Medulla oblongata (tissue), 1 donor: ENCODE results near the gene PIK3R4.

Experiments used
- DNase-seq: peaks from one replicate; pipeline ENCODE4 v3.0.0-alpha.2; 2015; ENCODE audit errors: extremely low spot score

The PIK3R4 gene

DNA sequence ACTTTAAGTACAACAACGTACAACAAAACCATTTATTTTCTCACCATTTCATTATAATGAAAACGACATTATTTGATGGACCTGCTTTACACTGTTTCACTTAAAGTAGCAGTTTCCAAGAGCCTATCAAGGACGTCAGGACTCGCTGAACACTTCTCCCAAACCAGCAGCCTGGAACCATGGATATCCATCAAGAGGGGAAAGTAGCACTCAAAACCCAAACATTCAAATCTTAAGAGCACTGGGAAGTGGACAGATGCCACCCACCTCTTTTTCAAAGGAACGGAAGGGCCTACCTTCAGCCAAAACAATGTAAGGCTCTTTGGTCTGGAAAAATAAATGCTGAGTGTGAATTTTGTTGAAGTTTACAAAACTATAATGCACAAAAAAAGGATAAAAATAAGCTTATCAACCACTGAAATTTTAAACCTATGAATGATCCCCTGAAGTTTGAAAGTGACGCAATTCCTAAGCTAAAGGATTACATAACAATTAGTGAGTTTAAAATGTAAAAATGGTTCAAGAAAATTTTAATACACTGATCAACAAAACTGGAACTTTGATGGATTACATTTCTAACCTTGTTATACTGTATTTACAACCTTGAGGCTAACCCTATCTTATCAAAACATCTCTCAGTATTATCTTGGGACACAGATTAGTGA, 4.6 kb downstream of the PIK3R4 start:
- no peak for DNase-seq

DNA sequence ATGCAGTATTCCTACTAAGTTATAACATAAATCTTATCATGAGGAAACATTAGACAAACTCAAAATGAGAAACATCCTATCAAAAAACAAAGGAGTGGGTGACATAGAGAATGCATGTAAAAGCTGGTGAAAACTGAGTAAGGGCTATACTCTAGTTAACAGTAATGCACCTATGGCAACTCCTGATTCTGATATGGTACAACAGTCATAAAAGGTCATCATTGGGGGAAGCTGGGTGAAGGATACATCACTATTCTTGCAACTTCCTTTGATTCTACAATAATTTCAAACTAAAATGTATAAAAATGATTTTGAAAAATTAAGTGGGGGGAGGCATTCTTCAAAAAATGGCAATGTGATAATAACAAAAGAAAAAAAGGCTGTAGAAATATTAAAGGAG, 6.8 kb downstream of the PIK3R4 start:
- DNase-seq = no peak

- DNase-seq = no peak
Observed at GRCh38 chr3:130738241-130738640, 8.4 kb downstream of the PIK3R4 start.

DNA sequence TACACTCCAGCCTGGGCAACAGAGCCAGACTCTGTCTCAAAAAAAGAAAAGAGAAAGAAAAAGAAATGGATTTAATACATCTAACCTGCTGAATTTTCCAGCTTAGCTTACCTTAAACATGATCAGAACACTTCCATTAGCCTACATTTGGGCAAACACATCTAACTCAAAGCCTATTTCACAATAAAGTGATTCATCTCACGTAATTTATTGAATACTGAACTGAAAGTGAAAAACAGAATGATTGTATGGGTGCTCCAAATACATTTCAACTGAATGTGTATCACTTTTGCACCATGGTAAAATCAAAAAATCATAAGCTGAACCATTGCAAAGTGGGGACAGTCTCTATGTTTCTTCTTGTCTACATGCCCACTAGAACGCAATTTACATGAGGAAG, 9.0 kb downstream of the PIK3R4 start:
- DNase-seq = no peak

DNA sequence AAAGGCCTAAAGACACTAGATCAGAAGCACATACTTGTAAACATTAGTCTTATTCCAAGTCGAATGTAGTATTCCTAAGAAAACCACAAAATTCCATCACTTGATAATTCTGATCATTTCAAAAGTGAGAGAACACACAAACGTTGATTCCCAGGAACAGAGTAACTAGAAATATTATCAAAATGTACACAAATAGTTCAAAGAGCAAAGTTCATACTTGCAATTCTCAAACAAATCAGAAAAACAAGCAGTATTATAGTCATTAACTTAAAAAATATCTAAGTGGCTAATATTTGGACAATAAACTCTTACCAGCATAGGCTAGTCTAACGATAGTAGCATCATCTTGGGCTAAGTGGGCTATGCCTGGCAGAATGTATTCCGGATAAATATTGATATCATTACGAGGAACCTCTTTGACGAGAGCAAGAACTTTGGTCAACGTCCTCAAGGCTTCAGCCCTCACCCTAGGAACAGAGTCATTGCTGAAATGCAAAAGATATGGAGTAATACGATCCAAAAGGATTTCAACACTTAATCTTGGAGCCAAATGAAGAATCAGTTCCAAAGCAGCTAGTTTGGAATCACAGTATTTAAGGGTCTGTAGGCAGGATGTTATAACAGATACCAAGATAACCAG, 13.3 kb downstream of the PIK3R4 start:
- no peak for DNase-seq

GRCh38 chr3:130732501-130732900, 14.1 kb downstream of the PIK3R4 start:
- DNase-seq = no peak

DNA sequence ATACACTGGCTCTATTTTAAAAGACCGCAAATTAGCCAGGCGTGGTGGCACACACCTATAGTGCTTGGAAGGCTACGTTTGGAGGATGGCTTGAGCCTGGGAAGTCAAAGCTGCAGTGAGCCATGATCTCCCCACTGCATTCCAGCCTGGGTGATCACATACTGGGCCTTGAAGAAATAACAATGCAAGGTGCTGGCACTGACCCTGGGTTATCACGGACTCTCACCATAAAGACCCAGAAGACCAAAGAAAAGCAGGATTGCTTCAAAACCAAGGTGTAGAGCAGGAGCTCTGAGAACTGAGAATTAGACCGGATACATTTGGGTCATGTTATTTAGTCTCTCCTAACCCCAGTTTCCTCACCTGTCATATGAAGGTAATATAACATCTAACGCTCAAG, 14.8 kb downstream of the PIK3R4 start:
- no peak for DNase-seq

DNA sequence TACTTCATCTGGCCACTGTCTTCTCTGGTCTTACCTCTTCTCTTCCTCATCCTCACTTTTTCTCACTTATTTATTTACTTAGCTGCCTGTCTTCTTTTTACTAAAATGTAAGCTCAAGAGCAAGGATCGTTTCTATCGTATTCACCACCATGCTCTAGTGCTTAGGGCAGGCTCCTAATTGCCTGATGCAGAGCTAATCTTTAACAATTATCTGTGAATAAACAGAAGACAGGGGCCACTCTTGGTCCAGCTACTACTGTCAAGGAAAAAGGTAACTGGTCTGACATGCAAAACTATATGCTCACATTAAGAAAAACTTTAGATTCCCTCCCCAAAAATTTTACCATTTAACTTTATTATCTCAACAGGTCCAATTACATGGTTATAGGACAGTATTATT, 17.5 kb downstream of the PIK3R4 start:
- no peak for DNase-seq

- DNase-seq = no peak
Observed at GRCh38 chr3:130728037-130728436, 18.6 kb downstream of the PIK3R4 start.

GRCh38 chr3:130725746-130726145, 20.9 kb downstream of the PIK3R4 start:
- no peak for DNase-seq

DNA sequence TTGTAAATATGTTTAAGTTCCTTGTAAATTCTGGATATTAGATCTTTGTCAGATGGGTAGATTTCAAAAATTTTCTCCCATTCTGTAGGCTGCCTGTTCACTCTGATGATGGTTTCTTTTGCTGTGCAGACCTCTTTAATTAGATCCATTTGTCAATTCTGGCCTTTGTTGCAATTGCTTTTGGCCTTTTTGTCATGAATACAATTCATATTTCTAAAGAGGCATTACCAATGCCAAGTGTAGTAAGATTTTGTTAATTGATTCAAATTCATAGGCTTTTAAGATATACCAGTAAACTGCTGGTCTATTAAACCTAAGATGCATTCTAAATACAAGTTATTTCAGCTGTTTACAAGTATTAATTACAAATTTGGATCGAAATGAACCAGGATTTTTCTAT, 31.0 kb downstream of the PIK3R4 start:
- DNase-seq = no peak

DNA sequence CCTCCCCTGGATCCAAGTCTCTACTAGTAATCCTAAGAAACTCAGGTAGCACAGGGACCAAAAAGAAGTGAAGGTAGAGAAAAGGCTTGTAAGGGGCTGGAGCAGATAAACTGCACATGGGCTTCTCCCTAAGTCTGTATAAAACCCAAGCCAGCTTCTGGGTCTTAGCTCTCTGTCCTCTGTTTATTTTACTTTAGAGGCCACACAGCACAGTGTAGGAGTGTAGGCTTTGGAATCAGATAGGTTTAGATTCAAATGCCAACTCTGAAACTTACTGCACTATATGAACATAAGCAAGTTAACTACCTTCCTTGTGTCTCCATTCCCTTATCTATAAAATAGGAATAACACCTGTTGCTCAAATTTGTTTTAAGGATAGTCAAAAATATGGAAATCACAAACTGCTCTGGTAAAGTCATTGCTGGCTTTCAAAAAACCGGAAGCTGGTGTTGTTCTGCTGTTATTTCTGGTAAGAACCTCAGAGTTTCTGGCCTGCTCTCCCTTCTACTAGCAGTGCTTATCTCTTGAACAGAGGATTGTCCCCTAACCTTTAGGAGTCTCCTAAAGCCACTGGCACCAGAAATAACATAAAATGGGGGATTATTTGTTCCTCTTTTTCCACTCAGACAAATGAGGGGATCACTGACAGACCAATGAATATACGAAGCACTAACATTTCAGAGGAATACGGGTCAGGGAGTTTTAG, 33.8 kb downstream of the PIK3R4 start:
- DNase-seq = no peak

DNA sequence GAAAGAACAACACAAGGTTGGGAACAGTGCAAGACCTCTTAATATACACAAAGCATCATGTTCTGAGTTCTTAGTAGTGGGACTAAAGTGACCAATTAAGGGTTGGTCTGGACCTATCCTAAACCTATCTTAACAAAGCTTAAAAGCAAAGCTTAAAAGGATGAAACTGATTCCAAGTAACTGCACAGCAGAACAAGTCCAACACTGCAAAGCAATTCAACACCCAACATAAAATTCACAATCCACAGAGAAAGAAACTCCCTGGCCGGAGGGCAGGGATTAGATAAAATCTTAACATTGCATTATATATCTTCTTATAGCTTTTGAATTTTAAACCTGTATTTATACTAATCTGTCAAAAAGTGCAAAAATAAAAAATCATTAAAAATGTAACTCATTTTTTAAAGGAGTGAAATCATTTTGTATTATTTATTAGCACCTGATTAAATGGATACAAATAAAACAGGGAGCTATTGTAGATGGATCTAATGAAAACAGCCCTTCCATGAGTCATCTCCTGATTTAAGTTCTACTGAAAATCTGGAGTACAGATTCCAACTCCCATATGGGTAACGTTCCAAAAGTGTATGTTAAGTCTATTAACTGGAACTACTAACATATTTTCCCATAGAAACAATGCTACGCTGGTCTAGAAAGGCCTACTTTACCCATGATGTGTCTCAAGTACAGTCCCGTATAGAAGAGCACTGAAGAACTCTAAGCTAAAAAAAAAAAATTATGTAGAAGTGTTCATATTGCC, 34.9 kb downstream of the PIK3R4 start:
- no peak for DNase-seq

DNA sequence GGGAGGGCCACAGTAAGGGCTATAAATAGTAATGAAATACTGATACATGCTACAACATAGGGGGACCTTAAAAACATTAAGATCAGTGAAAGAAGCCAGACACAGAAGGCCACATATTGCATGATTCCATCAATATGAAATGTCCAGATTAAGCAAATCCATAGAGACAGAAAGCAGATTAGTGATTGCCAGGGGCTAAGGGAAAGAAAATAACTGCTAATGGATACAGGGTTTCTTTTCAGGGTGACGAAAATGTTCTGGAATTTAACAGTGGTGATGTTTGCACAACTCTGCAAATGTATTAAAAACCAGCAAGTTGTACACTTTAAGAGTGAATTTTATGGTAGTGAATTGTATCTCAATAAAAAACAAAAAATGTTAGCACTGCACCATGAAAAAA, 37.0 kb downstream of the PIK3R4 start:
- no peak for DNase-seq

DNA sequence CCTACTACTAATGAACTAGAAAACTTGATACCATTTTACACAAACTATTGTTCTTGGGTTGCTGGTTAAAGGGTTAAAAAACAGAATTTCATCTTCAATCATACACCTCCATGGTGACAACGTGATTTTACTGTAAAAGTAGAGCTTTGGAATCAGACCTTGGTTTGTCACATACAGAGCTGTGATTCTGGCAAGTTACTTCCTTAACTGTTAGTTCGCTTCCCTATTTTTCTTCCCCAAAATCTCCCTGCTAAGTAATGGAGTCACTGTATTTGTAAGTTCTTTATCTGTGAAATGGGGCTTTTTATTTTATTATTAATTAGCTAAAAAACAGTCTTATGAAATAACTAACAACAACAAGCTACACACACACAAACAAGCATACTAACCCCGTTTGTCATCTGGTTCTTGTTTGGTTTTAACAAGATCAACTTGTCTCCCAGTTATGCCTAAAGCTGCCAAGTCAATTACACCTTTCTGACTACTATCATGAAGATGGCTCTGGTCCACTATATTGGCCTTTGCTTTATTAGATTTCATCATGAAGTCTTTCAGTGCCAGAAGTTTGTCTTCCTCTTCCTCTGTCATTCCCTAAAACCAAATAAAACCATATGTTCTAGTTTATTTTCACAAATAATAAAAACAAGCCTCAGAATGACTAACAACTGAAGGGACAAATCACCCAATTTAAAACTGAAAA, 38.6 kb downstream of the PIK3R4 start:
- DNase-seq = peak; percentile 21

DNA sequence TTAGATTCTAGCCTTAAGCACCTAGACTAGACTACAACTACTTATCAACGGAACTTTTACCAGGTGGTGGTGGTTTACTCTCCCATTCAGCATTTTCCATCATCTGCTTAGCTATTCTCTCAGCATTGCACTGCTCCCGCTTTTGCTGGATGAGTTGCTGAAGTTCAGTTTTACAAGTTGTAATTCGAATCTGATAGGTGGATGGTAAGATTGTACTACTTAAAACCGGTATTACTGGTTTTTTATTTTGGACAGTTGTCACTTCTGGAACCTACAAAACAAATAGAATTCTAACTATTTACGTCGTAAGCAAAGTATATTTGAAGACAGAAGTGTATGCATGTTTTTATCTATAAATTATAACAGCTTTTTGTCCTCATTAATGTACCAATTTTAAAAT, 41.1 kb downstream of the PIK3R4 start:
- DNase-seq = no peak

DNA sequence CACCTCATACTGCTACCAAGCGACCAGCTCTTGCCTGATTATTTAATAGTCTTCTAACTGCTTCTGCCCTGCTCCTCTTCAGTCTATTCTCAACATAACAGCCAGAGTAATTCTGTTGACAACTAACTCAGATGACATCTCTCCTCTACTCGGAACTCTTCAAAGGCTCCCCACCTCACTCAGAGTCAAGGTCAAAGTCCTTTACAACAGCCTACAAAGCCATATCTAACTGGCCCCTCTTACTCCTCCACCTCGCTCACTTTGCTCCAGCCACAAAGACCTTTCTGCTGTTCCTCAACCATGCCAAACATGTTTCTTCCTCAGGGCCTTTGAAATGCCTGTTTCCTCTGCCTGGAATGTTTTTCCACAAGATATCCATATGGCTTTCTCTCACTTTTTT, 43.6 kb downstream of the PIK3R4 start:
- no peak for DNase-seq

- DNase-seq = no peak
Observed at GRCh38 chr3:130700541-130700940, 46.1 kb downstream of the PIK3R4 start.

DNA sequence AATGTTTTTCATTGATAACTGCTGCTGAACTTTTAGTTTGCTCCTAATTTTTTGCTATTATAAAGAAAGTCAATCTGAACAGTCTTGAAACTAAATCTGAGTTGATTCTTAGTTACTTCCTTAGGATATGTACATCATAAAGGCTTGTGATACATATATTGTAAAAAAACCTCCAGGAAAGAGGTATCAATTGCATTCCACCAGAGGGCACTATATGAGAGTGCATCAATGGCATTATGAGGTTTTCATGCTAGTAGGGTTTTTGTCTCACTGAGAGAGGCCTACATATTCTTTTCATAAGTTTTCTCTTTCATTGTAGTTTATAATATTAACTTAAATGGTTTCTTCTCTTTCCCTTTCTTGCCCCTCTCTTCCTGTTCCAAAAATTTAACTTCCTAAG, 46.9 kb downstream of the PIK3R4 start:
- DNase-seq = no peak

- DNase-seq = no peak
Observed at GRCh38 chr3:130693314-130693713, 53.3 kb downstream of the PIK3R4 start.

GRCh38 chr3:130692455-130692854, 54.2 kb downstream of the PIK3R4 start:
- DNase-seq = no peak
